NCI-H2029 treated with DMSO at 0.1 percent for 48 hours (cell line): Measurements from ENCODE around the gene TOGARAM2.

Experiments used
- DNase-seq: peaks from one replicate; lab custom pipeline; 2025; lab: John Stamatoyannopoulos, UW

Gene TOGARAM2

GRCh38 chr2:29000481-29000880 is 19.4 kb downstream of the TOGARAM2 start:
- DNase-seq = no peak

DNA sequence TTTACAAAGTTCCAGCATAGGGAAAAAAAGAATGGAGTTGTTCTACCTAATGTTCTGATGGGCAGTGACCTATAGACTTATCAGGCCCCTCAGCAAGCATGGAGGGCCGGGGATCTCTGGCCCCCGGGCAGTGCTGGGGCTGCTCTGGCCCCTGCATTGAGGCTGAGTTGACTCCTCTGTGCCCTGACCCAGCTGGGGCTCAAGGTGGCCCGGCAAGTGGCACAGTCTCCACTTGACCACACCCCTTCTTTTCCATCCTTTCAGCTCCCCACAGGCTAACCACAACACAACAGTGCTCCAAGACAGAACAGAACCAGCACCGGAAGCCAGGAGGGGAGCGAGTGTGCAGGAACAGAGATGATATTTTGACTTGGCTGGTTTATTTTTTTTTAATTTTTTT is 19.9 kb downstream of the TOGARAM2 start:
- DNase-seq = no peak

DNA sequence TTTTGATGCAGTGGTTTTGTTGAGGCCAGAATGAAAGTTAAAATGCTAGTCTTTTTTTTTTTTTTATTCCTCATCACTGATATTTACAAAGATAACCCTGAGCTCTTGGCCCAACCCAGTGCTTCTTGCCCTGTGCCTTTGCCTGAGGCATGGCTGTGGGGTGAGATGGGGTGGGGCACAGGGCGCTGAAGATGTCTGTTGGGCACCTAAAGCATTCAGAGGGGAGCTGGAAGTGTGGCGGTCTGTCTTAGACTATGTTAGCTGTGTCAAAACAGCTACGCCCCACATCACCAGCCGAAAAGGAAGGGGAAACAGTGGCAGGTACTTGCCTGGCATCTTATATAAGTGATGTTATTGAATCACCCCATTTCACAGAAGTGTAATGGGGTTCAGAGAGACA is 20.7 kb downstream of the TOGARAM2 start:
- DNase-seq = no peak

DNA sequence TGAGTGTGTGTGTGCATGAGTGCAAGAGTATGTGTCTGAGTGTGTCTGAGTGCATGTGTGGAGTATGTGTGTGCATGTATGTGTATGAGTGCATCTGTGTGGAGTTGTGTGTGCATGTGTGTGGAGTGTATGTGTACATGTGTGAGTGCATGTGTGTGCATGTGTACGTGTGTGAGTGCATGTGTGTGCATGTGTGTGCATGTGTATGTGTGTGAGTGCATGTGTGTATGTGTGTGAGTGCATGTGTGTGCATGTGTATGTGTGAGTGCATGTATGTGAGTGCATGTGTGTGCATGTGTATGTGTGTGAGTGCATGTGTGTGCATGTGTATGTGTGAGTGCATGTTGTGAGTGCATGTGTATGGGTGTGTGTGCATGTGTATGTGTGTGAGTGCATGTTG is 23.7 kb downstream of the TOGARAM2 start:
- DNase-seq = no peak

DNA sequence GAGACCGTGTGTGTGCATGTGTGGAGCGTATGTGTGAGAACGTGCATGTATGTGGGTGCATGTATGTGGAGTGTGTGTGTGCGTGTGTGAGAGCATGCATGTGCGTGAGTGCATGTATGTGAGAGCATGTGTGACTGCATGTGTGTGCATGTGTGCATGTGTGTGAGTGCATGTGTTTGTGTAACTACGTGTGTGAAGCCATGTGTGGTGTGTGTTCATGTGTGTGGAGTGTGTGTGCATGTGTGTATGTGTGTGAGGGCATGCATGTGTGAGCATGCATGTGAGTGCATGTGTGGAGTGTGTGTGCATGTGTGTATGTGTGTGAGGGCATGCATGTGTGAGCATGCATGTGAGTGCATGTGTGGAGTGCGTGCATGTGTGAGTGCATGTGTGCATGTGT is 24.2 kb downstream of the TOGARAM2 start:
- DNase-seq = no peak

DNA sequence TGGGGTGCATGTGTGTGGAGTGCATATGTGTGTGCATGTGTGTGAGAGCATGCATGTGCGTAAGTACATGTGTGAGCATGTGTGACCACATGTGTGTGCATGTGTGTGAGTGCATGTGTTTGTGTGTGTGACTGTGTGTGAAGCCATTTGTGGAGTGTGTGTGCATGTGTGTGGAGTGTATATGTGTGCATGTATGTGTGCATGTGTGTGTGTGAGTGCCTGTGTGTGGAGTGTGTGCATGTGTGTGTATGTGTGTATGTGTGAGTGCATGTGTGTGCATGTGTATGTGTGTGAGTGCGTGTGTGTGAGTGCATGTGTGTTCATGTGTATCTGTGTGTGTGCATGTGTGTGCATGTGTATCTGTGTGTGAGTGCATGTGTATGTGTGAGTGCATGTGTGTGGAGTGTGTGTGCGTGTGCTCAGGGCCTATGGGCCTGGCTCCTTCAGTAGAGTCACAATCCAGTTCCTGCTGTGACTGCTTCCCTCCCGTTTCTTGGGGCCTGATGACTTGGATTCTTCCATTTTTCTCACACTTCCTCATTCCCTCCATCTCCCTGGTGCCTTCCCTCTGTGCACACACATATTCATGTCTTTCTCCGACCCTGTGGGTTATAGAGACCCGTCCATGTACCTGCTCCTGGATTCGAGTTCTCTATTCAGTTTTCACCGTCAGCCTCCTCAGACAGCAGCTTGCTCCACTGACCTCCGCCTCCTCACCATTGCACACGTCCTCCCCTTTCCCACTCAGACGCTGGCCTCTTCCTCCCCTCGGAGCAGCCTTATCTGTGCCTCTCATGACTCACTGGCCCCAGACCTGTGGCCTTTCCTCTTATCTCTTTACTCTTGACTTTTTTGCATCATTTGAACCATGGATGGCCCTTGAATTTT is 25.2 kb downstream of the TOGARAM2 start:
- no peak for DNase-seq

DNA sequence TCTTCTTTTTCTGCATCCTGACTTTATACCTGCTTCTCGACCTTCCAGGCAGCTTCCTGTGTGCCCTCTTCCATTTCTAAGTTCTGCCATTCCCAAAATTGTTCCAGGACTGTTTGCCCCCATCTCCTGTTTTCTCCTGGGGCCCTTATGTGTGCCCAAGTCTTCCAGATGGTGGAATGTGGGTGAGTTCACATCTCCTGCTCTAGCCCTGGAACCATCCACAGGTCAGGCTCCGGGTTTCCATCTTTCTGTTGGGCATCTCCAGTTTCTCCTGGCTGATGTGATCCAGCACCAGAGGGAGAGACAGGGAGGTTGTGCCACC is 25.8 kb downstream of the TOGARAM2 start:
- no peak for DNase-seq

DNA sequence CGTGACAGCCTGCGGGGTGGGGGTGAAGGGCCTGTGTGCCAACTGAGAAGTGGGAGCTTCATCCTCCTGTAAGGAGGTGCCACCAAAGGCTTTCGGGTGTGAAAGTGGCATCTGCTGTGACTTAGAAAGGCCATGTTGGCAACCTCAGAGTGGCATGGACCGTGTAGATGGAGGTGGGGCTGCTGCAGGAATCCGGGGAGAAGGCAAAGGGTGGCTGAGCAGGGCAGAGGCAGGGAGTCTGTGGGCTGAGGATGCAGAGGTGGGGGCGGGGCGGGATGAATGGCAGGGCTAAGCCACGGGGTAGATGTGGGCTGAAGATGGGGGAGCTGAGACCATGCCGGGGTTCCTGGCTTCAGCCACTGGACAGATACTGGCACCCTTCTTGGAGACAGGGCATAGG is 28.2 kb downstream of the TOGARAM2 start:
- no peak for DNase-seq

DNA sequence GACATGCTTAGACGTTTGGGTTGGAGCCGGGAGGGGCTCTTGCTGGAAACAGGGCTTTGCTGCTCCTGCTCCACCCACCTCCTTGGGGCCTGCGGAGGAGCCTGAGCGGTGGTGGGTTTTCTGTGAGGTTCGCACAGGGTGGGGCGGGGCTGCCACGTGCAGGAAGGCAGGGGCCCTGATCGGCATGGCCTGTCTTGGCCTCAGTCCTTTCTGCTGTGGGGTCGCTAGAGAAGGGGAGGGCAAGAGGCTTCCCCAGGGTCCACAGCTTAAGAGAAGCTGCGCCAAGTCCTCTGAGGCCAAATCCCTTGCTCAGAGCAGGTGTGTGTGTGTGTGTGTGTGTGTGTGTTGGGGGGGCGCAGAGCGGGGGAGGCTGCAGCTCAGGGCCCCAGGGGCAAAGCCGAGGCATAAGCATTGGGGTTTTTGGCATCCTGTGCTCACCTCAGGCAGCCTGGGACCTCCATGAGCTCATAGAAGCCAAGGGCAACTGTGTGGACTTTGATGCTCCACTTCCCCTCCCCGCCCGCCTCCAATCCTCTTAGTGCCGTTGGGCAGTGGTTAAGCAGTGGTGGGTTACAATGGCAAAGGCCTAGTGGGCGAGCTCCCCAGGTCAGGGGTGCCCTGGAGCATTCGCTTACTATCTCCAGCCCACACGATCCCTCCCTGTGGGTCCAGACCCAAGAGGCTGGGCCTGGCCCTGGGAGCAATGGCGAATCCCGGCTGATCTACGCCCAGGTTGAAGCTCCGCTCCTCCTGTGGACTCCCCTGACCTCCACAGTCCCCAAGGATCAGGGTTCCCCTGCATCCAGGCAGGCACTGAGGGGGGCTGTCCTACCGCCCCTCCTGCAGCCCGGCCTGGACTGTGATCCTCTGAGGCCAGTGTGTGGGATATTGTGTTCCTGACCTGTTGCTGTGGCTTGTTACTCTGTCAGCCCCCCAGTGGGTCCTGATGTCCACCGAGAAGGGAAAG is 28.9 kb downstream of the TOGARAM2 start:
- DNase-seq = no peak

GRCh38 chr2:29010946-29011345 is 29.8 kb downstream of the TOGARAM2 start:
- DNase-seq = no peak

DNA sequence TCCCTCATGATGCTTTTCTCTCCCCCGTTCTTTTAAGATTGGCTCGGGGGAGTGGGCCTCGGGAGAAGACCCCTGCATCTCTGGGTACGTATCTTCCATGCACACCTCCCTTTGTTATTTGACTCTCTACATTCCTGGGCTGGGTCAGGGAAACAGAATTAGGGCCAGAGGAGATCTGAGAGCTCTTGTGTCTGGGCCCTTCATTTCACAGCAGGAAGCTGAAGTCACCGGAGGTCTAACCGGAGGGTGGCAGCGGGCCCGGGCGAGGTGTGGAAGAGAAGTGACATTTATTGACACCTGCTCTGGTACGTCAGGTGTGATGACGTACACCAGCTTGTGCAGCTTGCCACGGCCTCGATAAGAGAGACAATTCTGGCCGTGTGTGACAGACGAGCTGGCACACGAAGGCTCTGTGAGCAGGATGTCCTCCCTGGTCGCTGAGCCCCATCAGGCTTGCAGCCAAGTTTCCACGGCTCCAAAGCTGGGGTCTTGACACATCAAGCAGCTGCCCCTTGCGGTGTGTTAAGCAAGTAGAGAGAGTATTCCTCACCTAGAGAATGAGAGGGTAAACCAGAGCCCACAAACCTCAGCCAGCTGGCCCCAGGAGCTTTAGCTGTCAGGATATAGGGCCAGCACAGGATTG is 30.4 kb downstream of the TOGARAM2 start:
- peak; percentile 37 for DNase-seq

DNA sequence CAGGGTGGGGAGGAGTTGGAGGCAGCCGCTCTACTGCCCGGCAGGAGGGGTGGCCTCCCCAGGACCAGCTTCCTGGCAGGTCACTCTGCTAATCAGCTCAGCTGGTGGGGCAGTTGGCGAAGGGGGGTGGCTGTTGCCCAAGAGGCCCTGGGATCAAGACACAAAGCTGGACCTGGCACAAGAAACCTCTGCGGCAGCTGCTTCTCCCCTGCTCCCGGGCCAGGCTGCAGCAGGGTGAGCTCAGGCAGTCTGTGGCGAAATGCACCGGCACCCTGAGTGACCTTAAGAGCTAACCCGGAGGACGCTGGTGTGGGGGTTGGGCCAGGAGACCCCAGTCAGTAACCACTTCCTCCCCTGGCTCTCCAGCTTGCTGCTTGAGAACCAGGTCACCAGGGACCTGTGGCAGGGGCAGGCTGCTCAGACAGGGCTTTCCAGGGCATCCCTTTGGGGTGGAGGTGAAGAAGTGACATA is 31.1 kb downstream of the TOGARAM2 start:
- no peak for DNase-seq

DNA sequence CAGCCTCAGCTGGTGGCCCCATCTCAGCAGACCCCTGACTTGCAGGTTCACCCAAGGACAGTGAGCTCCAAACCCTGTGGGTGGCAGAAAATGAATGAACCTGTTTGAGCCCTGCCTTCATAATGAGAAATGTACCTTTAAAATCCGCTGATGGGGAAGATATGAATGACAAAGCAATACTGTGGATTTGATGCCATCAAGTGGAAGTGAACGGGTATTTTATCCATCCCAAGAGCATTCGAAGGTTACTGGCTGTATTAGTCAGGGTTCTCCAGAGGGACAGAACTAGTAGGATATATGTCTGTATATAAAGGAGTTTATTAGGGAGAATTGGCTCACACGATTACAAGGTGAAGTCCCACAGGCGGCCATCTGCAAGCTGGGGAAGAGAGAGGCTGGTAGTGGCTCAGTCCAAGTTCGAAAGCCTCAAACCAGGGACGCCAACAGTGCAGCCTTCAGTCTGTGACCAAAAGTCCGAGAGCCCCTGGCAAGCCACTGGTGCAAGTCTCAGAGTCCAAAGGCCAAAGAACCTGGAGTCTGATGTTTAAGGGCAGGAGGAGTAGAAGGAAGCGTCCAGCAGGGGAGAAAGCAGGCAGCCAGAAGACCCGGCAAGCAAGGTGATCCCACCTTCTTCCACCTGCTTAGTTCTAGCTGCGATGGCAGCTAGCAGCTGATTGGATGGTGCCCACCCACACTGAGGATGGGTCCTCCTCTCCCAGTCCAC is 32.1 kb downstream of the TOGARAM2 start:
- DNase-seq = no peak

DNA sequence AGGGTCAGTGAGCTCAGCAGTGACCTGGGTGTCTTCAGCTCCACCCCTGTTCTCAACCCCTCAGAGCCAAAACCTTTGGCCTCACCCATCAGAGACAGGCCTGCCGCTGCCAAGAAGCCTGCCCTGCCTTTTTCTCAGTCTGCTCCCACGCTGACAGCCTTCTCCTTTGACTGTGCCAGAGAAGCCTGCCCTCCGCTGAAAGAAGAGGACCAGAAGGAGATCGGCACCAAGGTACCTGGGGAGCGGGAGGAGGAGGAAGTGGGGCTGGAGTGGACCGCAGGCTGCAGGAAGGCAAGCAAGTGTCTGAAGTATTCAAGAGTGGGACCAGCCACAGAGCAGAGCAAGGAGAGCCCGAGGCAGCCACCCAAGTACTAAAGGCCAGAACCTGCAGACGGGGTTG is 33.2 kb downstream of the TOGARAM2 start:
- DNase-seq = no peak

GRCh38 chr2:29014811-29015421 is 33.8 kb downstream of the TOGARAM2 start:
- DNase-seq = no peak

GRCh38 chr2:29015701-29016470 is 34.8 kb downstream of the TOGARAM2 start:
- no peak for DNase-seq

DNA sequence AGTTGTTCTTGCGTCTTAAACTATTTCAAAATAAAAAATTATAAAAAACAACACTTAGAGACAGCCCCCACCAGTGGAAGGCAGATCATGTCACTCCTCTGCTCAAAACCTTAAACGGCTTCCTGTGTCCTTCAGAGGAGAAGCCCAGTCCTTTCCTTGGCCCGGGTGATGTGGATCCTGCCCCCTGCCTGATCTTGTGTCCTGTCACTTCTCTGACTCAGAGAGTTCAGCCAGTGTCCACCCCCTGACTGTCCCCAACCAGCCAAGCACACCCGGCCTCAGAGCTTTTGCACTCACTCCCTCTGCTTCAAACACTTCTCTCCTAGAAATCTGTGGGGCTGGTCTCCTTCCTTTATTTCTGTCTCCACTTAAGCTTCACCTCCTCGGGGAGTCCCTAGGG is 35.4 kb downstream of the TOGARAM2 start:
- no peak for DNase-seq

DNA sequence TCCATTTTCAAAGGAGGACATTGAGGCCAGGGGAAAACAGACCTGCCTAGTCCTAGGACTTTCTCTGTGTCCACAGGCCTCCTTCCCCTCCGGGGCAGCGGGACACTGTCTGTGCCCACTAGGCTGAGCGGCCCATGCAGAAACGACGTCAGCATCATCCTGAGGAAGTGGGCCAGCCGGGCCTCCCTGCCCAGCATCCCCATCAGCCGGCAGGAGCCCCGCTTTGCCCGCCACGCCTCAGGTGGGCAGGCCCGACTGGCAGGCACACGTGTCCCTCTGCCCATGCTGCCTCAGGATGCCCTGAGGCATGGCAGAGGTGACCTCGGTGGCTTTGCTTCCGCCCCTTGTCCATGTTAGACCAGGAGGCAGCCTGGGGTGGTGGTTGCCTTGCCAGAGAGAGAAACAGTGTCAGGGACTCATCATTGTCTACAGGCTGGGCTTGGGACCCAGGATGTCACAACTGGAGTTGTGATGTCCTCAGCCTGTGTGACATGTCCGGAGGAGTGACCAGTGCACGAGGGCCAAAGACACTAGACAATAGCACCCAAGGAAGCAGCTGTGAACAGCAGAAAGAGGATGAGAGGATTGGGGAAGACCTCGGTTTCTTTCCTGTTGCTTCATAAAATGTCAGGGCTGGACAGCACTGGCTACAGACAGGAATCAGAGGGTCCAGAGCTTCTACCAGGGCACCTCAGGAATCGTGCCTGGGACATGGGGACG is 36.8 kb downstream of the TOGARAM2 start:
- DNase-seq = no peak

GRCh38 chr2:29021886-29022285 is 40.8 kb downstream of the TOGARAM2 start:
- no peak for DNase-seq

GRCh38 chr2:29022679-29023078 is 41.6 kb downstream of the TOGARAM2 start:
- no peak for DNase-seq
